HepG2 (cell line): Measurements from ENCODE around the gene PLB1. TPM values are rescaled to one million over a fixed set of nuclear protein-coding genes. Genes with fewer than 3 reads are reported as not detected.

Experiments used
- CREB1 ChIP-seq, 2 experiments: fragments of 450-650 bp in 1 of 2; IDR thresholded peaks; 2 replicates each; pipeline ENCODE4 v1.6.1; 2016 to 2017; ENCODE audit warnings: control low read depth in 1 of 2, mild to moderate bottlenecking in 1 of 2, missing compliant biosample characterization in 1 of 2, missing genetic modification characterization in 1 of 2
- CSRNP1 ChIP-seq: sonication (generic); formaldehyde crosslinking; IDR thresholded peaks from 2 replicates; pipeline ENCODE4 v1.8.1; 2023; ENCODE audit warnings: mild to moderate bottlenecking, missing genetic modification reagents
- DDIT3 ChIP-seq: sonication (generic); formaldehyde crosslinking; IDR thresholded peaks from 2 replicates; pipeline ENCODE4 v1.4.0; 2020; ENCODE audit warnings: mild to moderate bottlenecking, missing genetic modification reagents
- EEA1 ChIP-seq: sonication (generic); formaldehyde crosslinking; IDR thresholded peaks from 2 replicates; pipeline ENCODE4 v1.5.1; 2020; ENCODE audit warnings: mild to moderate bottlenecking, missing genetic modification reagents, borderline replicate concordance
- FIP1L1 ChIP-seq: fragments of 200-400 bp; formaldehyde crosslinking; IDR thresholded peaks from 2 replicates; pipeline ENCODE4 v1.6.1; 2018; ENCODE audit warnings: low read depth, mild to moderate bottlenecking, low read length, moderate library complexity, borderline replicate concordance; ENCODE audit not compliant: insufficient read depth
- FOSL1 ChIP-seq: sonication (generic); formaldehyde crosslinking; IDR thresholded peaks from 2 replicates; pipeline ENCODE4 v1.9.0; 2021; ENCODE audit warnings: missing genetic modification reagents, borderline replicate concordance
- KDM2A ChIP-seq: sonication (generic); formaldehyde crosslinking; IDR thresholded peaks from 2 replicates; pipeline ENCODE4 v1.4.0; 2020; ENCODE audit warnings: low read depth, missing genetic modification reagents, borderline replicate concordance
- KDM3A ChIP-seq: IDR thresholded peaks from 2 replicates; pipeline ENCODE4 v1.6.1; 2018; ENCODE audit warnings: low read depth, missing compliant biosample characterization
- KLF9 ChIP-seq: IDR thresholded peaks from 2 replicates; pipeline ENCODE4 v1.6.1; 2016; ENCODE audit warnings: low read depth
- MAFG ChIP-seq: sonication (generic); formaldehyde crosslinking; IDR thresholded peaks from 2 replicates; pipeline ENCODE4 v1.5.1; 2020; ENCODE audit warnings: mild to moderate bottlenecking, missing genetic modification reagents
- MED1 ChIP-seq: sonication (generic); formaldehyde crosslinking; IDR thresholded peaks from 2 replicates; pipeline ENCODE4 v1.4.0; 2020; ENCODE audit warnings: missing genetic modification reagents
- PAX8 ChIP-seq: sonication (generic); formaldehyde crosslinking; IDR thresholded peaks from 2 replicates; pipeline ENCODE4 v1.8.0; 2022; ENCODE audit warnings: mild to moderate bottlenecking, missing genetic modification reagents, borderline replicate concordance
- RFX1 ChIP-seq: fragments of 450-650 bp; IDR thresholded peaks from 2 replicates; pipeline ENCODE4 v1.6.1; 2017
- RORA ChIP-seq: sonication (generic); formaldehyde crosslinking; IDR thresholded peaks from 2 replicates; pipeline ENCODE4 v1.5.0; 2020; ENCODE audit warnings: mild to moderate bottlenecking, missing genetic modification reagents, moderate library complexity
- SAP130 ChIP-seq: IDR thresholded peaks from 2 replicates; pipeline ENCODE4 v1.6.1; 2016; ENCODE audit warnings: low read depth
- SIN3A ChIP-seq: IDR thresholded peaks from 2 replicates; pipeline ENCODE4 v1.6.1; 2011; ENCODE audit warnings: low read depth, mild to moderate bottlenecking, control low read depth, low read length, borderline replicate concordance
- SNRNP70 ChIP-seq: fragments of 200-400 bp; formaldehyde crosslinking; IDR thresholded peaks from 2 replicates; pipeline ENCODE4 v1.6.1; 2017; ENCODE audit warnings: mild to moderate bottlenecking, low read depth, low read length, moderate library complexity
- TFAP4 ChIP-seq: sonication (generic); IDR thresholded peaks from 2 replicates; pipeline ENCODE4 v1.6.1; 2016; ENCODE audit warnings: low read depth, borderline replicate concordance
- TRAFD1 ChIP-seq: sonication (generic); formaldehyde crosslinking; IDR thresholded peaks from 2 replicates; pipeline ENCODE4 v1.5.1; 2020; ENCODE audit warnings: missing genetic modification reagents, mild to moderate bottlenecking, borderline replicate concordance
- XRCC5 ChIP-seq: fragments of 200-400 bp; formaldehyde crosslinking; optimal IDR thresholded peaks from 2 replicates; pipeline ENCODE3; 2017; ENCODE audit warnings: mild to moderate bottlenecking, low read length
- ZNF75D ChIP-seq: sonication (generic); formaldehyde crosslinking; IDR thresholded peaks from 2 replicates; pipeline ENCODE4 v1.8.1; 2023; ENCODE audit warnings: missing genetic modification reagents, mild to moderate bottlenecking, borderline replicate concordance
- polyA plus RNA-seq, 8 experiments: library from polyadenylated mRNA; depleted of rRNA in 3 of 8; stranded (reverse) in 7 of 8; unstranded in 1 of 8; fragments of >200 nt; fragmentation: Illumina TruSeq in 4 of 8; extraction: Trizol in 4 of 8; gene quantifications; 2 replicates each; pipeline versions ENCODE4 v1.2.1 to v1.2.3, GENCODE V29; 2011 to 2016; ENCODE audit warnings: low read depth in 4 of 8, missing spikeins in 1 of 8, mixed read lengths in 1 of 8; ENCODE audit not compliant: insufficient read depth in 1 of 8
- total RNA-seq, 5 experiments: library from RNA; depleted of rRNA; stranded (reverse); fragments of >200 nt; fragmentation: Illumina TruSeq; extraction: Trizol; gene quantifications; 2 replicates each; pipeline ENCODE4 v1.2.3, GENCODE V29; 2016; ENCODE audit warnings: low read depth in 1 of 5

The PLB1 gene
- total and polyA plus RNA-seq, 2 of the 13 experiments (the other 11 are each of a cell fraction or from before 2014, with no cell fraction given) = 0.20 to 1.8 TPM

GRCh38 chr2:28583899-28584553 lies 88.2 kb downstream of the PLB1 start (continued):
- TF ChIP-seq SIN3A (no peak), CREB1 (IDR thresholded peaks at IDR 0.05) (no peak), CREB1 (CRISPR knock-in tag; IDR thresholded peaks at IDR 0.05) (no peak), ZNF75D (CRISPR knock-in tag) (no peak), PAX8 (no peak), DDIT3 (CRISPR knock-in tag) (no peak), MED1 (CRISPR knock-in tag) (no peak), KDM3A (CRISPR knock-in tag) (0 out of 2 replicates have a peak, but pooled peaks have one; percentile 33), TFAP4 (0 out of 2 replicates have a peak, but pooled peaks have one; percentile 51), CSRNP1 (CRISPR knock-in tag) (no peak), FOSL1 (CRISPR knock-in tag) (0 out of 2 replicates have a peak, but pooled peaks have one; percentile 17), MAFG (peak; percentile 79), FIP1L1 (no peak), RFX1 (no peak), XRCC5 (peak; percentile 83), RORA (CRISPR knock-in tag) (no peak), KLF9 (CRISPR knock-in tag) (no peak), SNRNP70 (no peak), EEA1 (CRISPR knock-in tag) (no peak), TRAFD1 (CRISPR knock-in tag) (no peak), KDM2A (no peak; the same call in 1 of the 2 replicates), SAP130 (CRISPR knock-in tag) (peak; percentile 61; the same call in 1 of the 2 replicates)
